HUDEP-2 (cell line): ENCODE data around the gene RNF215.

Source experiments
- DNase-seq, 76 experiments: peaks; one replicate each; lab custom pipeline; 2025; ENCODE audit not compliant: unreplicated experiment in 76 of 76; lab: John Stamatoyannopoulos, UW

The RNF215 gene

DNA sequence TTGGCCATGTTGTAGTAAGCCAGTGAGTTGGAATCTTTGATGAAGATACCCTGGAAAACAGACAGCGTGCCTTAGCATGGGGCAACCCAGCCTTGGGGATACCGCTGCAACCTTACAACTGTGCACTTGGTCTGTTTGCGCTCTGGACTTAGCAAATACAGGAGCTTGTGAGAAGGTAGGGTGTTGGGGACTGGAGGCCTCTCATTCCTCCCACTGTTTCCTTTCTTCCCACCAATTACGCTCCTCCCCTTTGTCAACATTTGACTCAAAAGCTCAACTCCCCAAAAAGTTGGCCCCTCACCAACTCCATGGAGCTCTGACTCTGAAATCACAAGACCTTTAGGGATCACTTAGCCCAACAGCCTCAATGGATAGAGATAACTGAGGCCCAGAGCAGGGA lies 52.6 kb downstream of the RNF215 start:
- no peak for DNase-seq

- no peak for DNase-seq
These were observed 53.5 kb downstream of the RNF215 start for GRCh38 chr22:30333707-30334087.

DNA sequence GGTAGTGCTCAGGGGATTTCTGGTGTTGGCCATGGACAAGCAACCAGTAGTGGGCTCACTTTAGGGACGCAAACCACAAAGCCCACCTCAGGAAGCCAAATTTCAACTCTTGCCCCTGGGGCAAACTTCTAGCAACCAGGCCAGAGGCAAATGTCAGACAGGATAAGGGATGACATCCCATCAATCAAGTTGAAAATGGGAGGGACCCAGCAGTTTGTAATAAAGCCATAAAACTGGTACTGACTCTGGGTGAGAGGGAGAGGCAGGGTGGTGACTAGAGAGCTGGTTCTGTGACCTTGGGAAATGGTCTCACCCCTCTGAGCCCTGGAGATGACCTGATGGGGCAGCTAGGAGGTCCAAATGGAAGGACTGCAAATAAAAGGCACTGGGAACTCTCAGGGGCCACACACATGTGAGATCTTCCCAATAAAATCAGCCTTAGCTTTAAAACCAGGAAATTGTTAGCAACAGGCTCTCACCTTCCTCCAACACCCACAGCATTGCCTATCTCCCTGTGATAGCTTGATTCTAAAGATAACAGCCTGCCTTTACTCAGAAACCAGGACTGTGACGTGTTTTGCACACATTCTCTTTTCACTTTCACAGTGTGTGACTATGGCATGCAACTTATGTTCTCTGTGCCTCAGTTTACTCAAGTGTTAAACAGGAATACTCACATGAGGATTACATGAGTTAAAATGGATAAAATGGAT lies 54.1 kb downstream of the RNF215 start:
- no peak for DNase-seq

DNA sequence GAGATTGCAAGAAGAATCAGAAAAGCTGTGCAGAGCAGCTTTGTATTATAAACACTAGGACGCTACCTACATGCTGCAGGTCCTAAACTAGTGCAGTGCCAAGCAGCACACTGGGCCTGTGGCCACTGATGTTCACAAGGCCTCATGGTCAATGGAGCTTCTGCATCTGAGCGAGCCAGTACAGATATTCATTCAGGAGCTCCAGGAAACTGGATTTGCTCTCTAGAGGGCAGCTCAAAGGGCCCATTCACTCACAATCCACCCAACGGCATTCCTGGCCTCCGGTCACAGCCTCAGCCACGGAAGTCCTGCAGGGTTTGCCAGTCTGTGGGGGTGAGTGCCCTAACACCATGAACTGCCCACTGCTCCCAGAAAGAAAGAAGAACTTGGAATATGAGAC lies 54.7 kb downstream of the RNF215 start:
- no peak for DNase-seq
